ENCODE results near the gene COA5. TPM values are rescaled to one million over a fixed set of nuclear protein-coding genes. Genes with fewer than 3 reads are reported as not detected.

COA5 gene
- total and polyA plus RNA-seq, 2 experiments from 2014 or later: 33.3 to 113 TPM

GRCh38 chr2:98571121-98571701, 37.1 kb downstream of the COA5 start:
- H3K27ac ChIP-seq (ENCODE audit: low read depth): no peak overlapping the region
- H3K4me1 ChIP-seq (ENCODE audit: insufficient read depth): no peaks in the 10 kb centered on the region
- TF ChIP-seq ZNF462 (CRISPR knock-in tag; IDR thresholded peaks at IDR 0.05): no peak
- TF ChIP-seq, protein P1, sequence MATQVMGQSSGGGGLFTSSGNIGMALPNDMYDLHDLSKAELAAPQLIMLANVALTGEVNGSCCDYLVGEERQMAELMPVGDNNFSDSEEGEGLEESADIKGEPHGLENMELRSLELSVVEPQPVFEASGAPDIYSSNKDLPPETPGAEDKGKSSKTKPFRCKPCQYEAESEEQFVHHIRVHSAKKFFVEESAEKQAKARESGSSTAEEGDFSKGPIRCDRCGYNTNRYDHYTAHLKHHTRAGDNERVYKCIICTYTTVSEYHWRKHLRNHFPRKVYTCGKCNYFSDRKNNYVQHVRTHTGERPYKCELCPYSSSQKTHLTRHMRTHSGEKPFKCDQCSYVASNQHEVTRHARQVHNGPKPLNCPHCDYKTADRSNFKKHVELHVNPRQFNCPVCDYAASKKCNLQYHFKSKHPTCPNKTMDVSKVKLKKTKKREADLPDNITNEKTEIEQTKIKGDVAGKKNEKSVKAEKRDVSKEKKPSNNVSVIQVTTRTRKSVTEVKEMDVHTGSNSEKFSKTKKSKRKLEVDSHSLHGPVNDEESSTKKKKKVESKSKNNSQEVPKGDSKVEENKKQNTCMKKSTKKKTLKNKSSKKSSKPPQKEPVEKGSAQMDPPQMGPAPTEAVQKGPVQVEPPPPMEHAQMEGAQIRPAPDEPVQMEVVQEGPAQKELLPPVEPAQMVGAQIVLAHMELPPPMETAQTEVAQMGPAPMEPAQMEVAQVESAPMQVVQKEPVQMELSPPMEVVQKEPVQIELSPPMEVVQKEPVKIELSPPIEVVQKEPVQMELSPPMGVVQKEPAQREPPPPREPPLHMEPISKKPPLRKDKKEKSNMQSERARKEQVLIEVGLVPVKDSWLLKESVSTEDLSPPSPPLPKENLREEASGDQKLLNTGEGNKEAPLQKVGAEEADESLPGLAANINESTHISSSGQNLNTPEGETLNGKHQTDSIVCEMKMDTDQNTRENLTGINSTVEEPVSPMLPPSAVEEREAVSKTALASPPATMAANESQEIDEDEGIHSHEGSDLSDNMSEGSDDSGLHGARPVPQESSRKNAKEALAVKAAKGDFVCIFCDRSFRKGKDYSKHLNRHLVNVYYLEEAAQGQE (IDR thresholded peaks at IDR 0.05; ENCODE audit: unreplicated experiment): no peak
- H3K4me2 ChIP-seq: no peak overlapping the region
- H3K27me3 ChIP-seq (ENCODE audit: insufficient read depth): no peaks in the 10 kb centered on the region
- H3K4me3 ChIP-seq: no peak overlapping the region
- peaks cover 11% of the 10 kb centered on the region; the same call in 1 of the 2 replicates for H4K20me1 ChIP-seq (replicated peaks; ENCODE audit: insufficient read depth)
- H3K9me2 ChIP-seq (ENCODE audit: insufficient read depth): no peaks in the 10 kb centered on the region
- Mint-ChIP-seq H3K27me3 (ENCODE audit: insufficient read depth, low read depth, poor library complexity) (peaks cover 7% of the 10 kb centered on the region), H3K9me3 (no peaks in the 10 kb centered on the region), H3K27ac (no peak overlapping the region), H3K4me1 (no peaks in the 10 kb centered on the region), H3K36me3 (ENCODE audit: low read depth) (peaks cover 38% of the 10 kb centered on the region), H3K4me3 (no peak overlapping the region)
- no peaks in the 10 kb centered on the region for H3F3A ChIP-seq (replicated peaks; ENCODE audit: low read depth)
- DNase-seq (ENCODE audit: low spot score) (no peak), ATAC-seq (no peak)
- H3K79me2 ChIP-seq (replicated peaks; ENCODE audit: insufficient read depth): no peaks in the 10 kb centered on the region
- no peaks in the 10 kb centered on the region; the same call in 1 of the 2 replicates for H3K36me3 ChIP-seq (ENCODE audit: insufficient read depth)
- H2AFZ ChIP-seq: no peak overlapping the region
